Hepatocyte (in vitro differentiated cells): ENCODE data around the gene RRH. TPM values are rescaled to one million over a fixed set of nuclear protein-coding genes. Genes with fewer than 3 reads are reported as not detected.
A peak's percentile ranks its signal among the peaks of the same experiment; 100 is the strongest.

ENCODE experiments used
- DNase-seq: peaks from one replicate; pipeline ENCODE4 v3.0.0-alpha.2; 2016; ENCODE audit warnings: low spot score
- H2AFZ ChIP-seq: fragments of 200-600 bp; sonication (generic); 2 replicates; pipeline ENCODE4 v1.6.0; 2016; ENCODE audit warnings: antibody characterized with exemption, mild to moderate bottlenecking
- H3K27ac ChIP-seq: fragments of 200-600 bp; sonication (generic); 2 replicates; pipeline ENCODE4 v1.5.1; 2016; ENCODE audit warnings: mild to moderate bottlenecking
- H3K27me3 ChIP-seq: fragments of 200-600 bp; sonication (generic); 2 replicates; pipeline ENCODE4 v1.6.1; 2016
- H3K36me3 ChIP-seq: fragments of 200-600 bp; sonication (generic); replicated peaks from 2 replicates; pipeline ENCODE4 v1.5.1; 2016; ENCODE audit warnings: low read depth; ENCODE audit not compliant: insufficient read depth
- H3K4me1 ChIP-seq: fragments of 200-600 bp; sonication (generic); 2 replicates; pipeline ENCODE4 v1.5.1; 2016; ENCODE audit warnings: mild to moderate bottlenecking, moderate library complexity; ENCODE audit not compliant: insufficient read depth
- H3K4me2 ChIP-seq: fragments of 200-600 bp; sonication (generic); 2 replicates; pipeline ENCODE4 v1.6.0; 2016
- H3K4me3 ChIP-seq: fragments of 200-600 bp; sonication (generic); 2 replicates; pipeline ENCODE4 v1.5.1; 2016; ENCODE audit warnings: mild to moderate bottlenecking
- H3K79me2 ChIP-seq: fragments of 200-600 bp; sonication (generic); 2 replicates; pipeline ENCODE4 v1.6.0; 2017; ENCODE audit warnings: mild to moderate bottlenecking
- H3K9me2 ChIP-seq: fragments of 200-600 bp; sonication (generic); replicated peaks from 2 replicates; pipeline ENCODE4 v1.6.0; 2017; ENCODE audit warnings: mild to moderate bottlenecking; ENCODE audit not compliant: insufficient read depth
- H3K9me3 ChIP-seq: fragments of 200-600 bp; sonication (generic); 2 replicates; pipeline ENCODE4 v1.5.1; 2016; ENCODE audit warnings: low read depth, mild to moderate bottlenecking
- H4K20me1 ChIP-seq: fragments of 200-600 bp; sonication (generic); 2 replicates; pipeline ENCODE4 v1.6.0; 2016; ENCODE audit warnings: mild to moderate bottlenecking; ENCODE audit not compliant: insufficient read depth, poor library complexity, severe bottlenecking
- EZH2 ChIP-seq: fragments of 200-600 bp; sonication (generic); IDR thresholded peaks from 2 replicates; pipeline ENCODE4 v1.6.1; 2016; ENCODE audit warnings: antibody characterized with exemption, mild to moderate bottlenecking, borderline replicate concordance
- EZH2phosphoT487 ChIP-seq: fragments of 200-600 bp; sonication (generic); IDR thresholded peaks from one replicate; pipeline ENCODE4 v1.6.1; 2018; ENCODE audit warnings: antibody characterized with exemption, mild to moderate bottlenecking, low read depth, moderate library complexity; ENCODE audit not compliant: unreplicated experiment, severe bottlenecking
- WGBS: methylation state at CpG from one replicate; pipeline ENCODE4 v1.1.6; 2016; ENCODE audit warnings: low lambda C conversion rate; ENCODE audit errors: missing lambda C conversion rate; 5-methylcytosine and 5-hydroxymethylcytosine counted together
- polyA plus RNA-seq: library from polyadenylated mRNA; unstranded; fragments of >200 nt; fragmentation: Nextera tagmentation; extraction: Ambion mirVana; gene quantifications from 2 replicates; pipeline ENCODE4 v1.2.1, GENCODE V29; 2016
- total RNA-seq: library from RNA; depleted of rRNA; stranded (reverse); fragments of >200 nt; gene quantifications from 2 replicates; pipeline ENCODE4 v1.2.3, GENCODE V29; 2014
- TF ChIP-seq, protein P1 (sequence below): fragments of 200-600 bp; sonication (generic); IDR thresholded peaks from 2 replicates; pipeline ENCODE4 v1.5.1; 2016; ENCODE audit warnings: antibody characterized with exemption, mild to moderate bottlenecking; ENCODE audit not compliant: poor library complexity

The RRH gene
- total and polyA plus RNA-seq, 2 experiments from 2014 or later = not detected

DNA sequence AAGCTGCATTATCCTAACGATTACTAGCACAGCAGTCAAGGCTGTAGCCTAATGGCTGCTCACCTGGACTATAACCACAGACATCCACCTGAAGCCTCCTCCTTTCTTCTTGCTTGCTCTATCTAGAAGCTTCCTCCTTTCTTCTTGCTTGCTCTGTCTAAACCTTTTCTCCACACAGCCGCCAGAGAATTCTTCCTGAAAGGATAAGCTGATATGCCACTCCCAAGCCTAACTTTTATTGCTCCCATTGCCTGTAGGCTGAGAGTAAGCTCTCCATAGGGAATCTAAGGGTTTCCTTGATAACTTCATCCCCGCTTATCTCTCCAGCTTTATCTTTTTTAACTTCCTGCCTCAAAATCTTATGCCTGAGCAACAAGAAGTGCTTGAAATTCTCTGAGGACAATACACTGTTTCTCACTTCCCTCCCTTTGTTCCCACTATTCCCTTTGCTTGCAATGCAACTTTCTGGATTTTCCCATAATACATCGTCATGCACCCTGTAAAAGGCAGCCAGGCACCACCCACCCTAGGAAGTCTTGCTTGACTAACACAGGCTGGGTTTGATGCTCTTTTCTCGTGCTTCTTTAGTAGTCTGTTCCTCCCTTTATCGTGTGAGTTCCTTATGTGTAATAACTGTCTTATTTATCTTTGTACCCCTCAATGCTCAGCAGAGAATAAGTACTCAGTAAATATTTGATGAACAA, 18.8 kb downstream of the RRH start:
- TF ChIP-seq EZH2 (no peak), EZH2phosphoT487 (no peak)
- TF ChIP-seq, protein P1, sequence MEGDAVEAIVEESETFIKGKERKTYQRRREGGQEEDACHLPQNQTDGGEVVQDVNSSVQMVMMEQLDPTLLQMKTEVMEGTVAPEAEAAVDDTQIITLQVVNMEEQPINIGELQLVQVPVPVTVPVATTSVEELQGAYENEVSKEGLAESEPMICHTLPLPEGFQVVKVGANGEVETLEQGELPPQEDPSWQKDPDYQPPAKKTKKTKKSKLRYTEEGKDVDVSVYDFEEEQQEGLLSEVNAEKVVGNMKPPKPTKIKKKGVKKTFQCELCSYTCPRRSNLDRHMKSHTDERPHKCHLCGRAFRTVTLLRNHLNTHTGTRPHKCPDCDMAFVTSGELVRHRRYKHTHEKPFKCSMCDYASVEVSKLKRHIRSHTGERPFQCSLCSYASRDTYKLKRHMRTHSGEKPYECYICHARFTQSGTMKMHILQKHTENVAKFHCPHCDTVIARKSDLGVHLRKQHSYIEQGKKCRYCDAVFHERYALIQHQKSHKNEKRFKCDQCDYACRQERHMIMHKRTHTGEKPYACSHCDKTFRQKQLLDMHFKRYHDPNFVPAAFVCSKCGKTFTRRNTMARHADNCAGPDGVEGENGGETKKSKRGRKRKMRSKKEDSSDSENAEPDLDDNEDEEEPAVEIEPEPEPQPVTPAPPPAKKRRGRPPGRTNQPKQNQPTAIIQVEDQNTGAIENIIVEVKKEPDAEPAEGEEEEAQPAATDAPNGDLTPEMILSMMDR = no peak
- no peaks in the 10 kb centered on the region for H3K27me3 ChIP-seq
- no peaks in the 10 kb centered on the region for H3K4me1 ChIP-seq
- H3K4me2 ChIP-seq = peak overlapping the region; percentile 20
- no peak overlapping the region for H3K27ac ChIP-seq
- no peaks in the 10 kb centered on the region for H3K36me3 ChIP-seq
- peak; percentile 33 for DNase-seq
- no peak overlapping the region for H2AFZ ChIP-seq
- H3K4me3 ChIP-seq = no peak overlapping the region
- no peaks in the 10 kb centered on the region for H3K9me2 ChIP-seq
- H4K20me1 ChIP-seq = no peaks in the 10 kb centered on the region
- 34% methylated on average over 6 of the region's 6 CpGs for WGBS
- no peaks in the 10 kb centered on the region for H3K9me3 ChIP-seq
- no peaks in the 10 kb centered on the region for H3K79me2 ChIP-seq

DNA sequence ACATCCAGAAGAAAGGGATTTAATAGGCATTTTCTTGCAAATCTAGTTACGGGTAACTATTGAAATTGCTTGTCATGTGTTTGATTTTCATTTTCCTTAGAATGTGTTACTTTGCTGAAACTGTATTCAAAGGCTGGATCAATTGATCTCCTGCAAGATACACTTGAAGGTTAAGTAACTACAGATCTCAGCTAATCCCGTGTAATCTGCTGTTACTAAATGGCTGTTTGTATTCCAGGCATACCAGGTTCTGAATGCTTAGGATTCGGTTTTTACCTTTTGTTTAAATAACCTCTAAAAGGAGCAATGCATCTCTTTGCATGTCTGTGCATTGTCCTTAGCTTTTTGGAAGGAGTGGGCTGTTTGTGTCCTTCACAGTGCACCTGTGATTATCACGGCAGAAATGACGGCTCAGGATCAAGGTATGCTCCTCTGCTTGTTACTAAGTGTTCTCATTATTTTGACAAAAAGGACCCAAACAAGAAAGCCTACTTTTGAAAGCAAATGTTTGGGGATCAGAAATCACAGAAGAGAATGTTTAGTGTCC, 20.2 kb downstream of the RRH start, which contains the start of gene LRIT3:
LRIT3 (plus strand) TSS at position 212 of the 547 bp plus-strand sequence; CDS start at position 307, 95 bp downstream.
- Histone ChIP-seq H3K4me3 (no peak within 1 kb of the TSS), H3K9me2 (no peaks in the 10 kb centered on the region), H3K4me1 (no peaks in the 10 kb centered on the region), H3K36me3 (no peaks in the 10 kb centered on the region), H3K79me2 (no peaks in the 10 kb centered on the region), H3K27ac (no peak within 1 kb of the TSS), H4K20me1 (no peaks in the 10 kb centered on the region), H3K9me3 (no peaks in the 10 kb centered on the region), H3K4me2 (peak within 1 kb of the TSS; percentile 20), H2AFZ (no peak within 1 kb of the TSS), H3K27me3 (no peaks in the 10 kb centered on the region)
- WGBS = 41% methylated on average over 5 of the region's 5 CpGs
- TF ChIP-seq, protein P1 = no peak
- no peak for TF ChIP-seq EZH2phosphoT487
- TF ChIP-seq EZH2 = no peak
- no peak for DNase-seq

DNA sequence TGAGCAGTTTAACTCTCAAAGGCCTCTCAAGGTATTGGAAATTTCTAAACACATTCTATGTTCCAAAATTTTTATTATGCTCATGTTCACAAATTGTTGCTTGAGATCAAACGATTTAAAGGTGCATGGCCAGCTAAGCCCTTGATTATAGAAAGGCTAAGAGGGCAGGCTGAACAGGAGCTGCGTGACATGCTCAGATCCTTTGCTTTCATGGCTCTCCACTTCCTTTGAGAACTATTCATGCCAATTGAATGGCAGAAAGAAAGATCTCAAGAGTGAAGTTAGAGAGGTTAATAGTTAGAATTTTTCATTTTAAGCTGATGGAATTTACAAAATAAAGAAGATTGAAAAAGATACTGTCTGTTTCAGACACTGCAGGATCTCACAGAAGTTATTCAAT, 20.7 kb downstream of the RRH start:
- H2AFZ ChIP-seq = no peak overlapping the region
- no peaks in the 10 kb centered on the region for H3K36me3 ChIP-seq
- no peaks in the 10 kb centered on the region for H3K27me3 ChIP-seq
- H3K4me1 ChIP-seq = no peaks in the 10 kb centered on the region
- TF ChIP-seq EZH2phosphoT487 (no peak), EZH2 (no peak)
- TF ChIP-seq, protein P1 = no peak
- no peaks in the 10 kb centered on the region for H3K79me2 ChIP-seq
- DNase-seq = no peak
- H3K9me2 ChIP-seq = no peaks in the 10 kb centered on the region
- no peak overlapping the region for H3K4me2 ChIP-seq
- 81% methylated on average over 2 of the region's 2 CpGs for WGBS
- H4K20me1 ChIP-seq = no peaks in the 10 kb centered on the region
- no peak overlapping the region for H3K4me3 ChIP-seq
- H3K27ac ChIP-seq = no peak overlapping the region
- no peaks in the 10 kb centered on the region for H3K9me3 ChIP-seq
